Mesenchymal stem cell (in vitro differentiated cells and primary cell): Measurements from ENCODE around the gene LNX1.
"Not testable (repeated sequence)": the region's sequence is repeated elsewhere in the genome, so short reads cannot be mapped to it uniquely, and the experiment has no call there.

Experiments
- DNase-seq: peaks from one replicate; pipeline ENCODE4 v3.0.0-alpha.2; 2013
- H2AFZ ChIP-seq: one replicate; pipeline ENCODE4 v1.6.1; 2013; ENCODE audit warnings: low read depth, mild to moderate bottlenecking, control low read depth, inconsistent platforms, low read length, moderate library complexity
- H2AK5ac ChIP-seq: 2 replicates; pipeline ENCODE4 v1.6.1; 2013; ENCODE audit warnings: low read length, moderate library complexity, mild to moderate bottlenecking, inconsistent platforms; ENCODE audit not compliant: severe bottlenecking
- H2BK120ac ChIP-seq: one replicate; pipeline ENCODE4 v1.6.1; 2013; ENCODE audit warnings: low read depth, mild to moderate bottlenecking, inconsistent platforms, low read length, moderate library complexity
- H2BK12ac ChIP-seq, 2 experiments: one replicate each; pipeline ENCODE4 v1.6.1; 2013; ENCODE audit warnings: inconsistent platforms in 2 of 2, low read length in 2 of 2, mild to moderate bottlenecking in 2 of 2, moderate library complexity in 2 of 2, control low read depth in 1 of 2
- H2BK15ac ChIP-seq: one replicate; pipeline ENCODE4 v1.6.1; 2013; ENCODE audit warnings: mild to moderate bottlenecking, low read depth, inconsistent platforms; ENCODE audit not compliant: poor library complexity, severe bottlenecking
- H2BK5ac ChIP-seq: 2 replicates; pipeline ENCODE4 v1.6.1; 2013; ENCODE audit warnings: low read depth, mild to moderate bottlenecking, low read length, control low read depth, inconsistent platforms; ENCODE audit not compliant: poor library complexity, severe bottlenecking
- H3K14ac ChIP-seq, 2 experiments: one replicate each; pipeline ENCODE4 v1.6.1; 2013; ENCODE audit warnings: inconsistent platforms in 2 of 2, low read length in 2 of 2, control low read depth in 1 of 2, mild to moderate bottlenecking in 1 of 2, moderate library complexity in 1 of 2
- H3K18ac ChIP-seq, 2 experiments: one replicate each; pipeline ENCODE4 v1.6.1; 2013; ENCODE audit warnings: inconsistent platforms in 2 of 2, low read length in 2 of 2, control low read depth in 1 of 2, low read depth in 1 of 2, mild to moderate bottlenecking in 1 of 2
- H3K23ac ChIP-seq, 2 experiments: one replicate each; pipeline ENCODE4 v1.6.1; 2013; ENCODE audit warnings: inconsistent platforms in 2 of 2, low read length in 2 of 2, mild to moderate bottlenecking in 2 of 2, moderate library complexity in 2 of 2, control low read depth in 1 of 2
- H3K27ac ChIP-seq: 2 replicates; pipeline ENCODE4 v1.5.1; 2013; ENCODE audit warnings: mild to moderate bottlenecking, moderate library complexity, low read length, control low read depth, inconsistent platforms; ENCODE audit not compliant: poor library complexity, severe bottlenecking
- H3K27me3 ChIP-seq, 2 experiments: 2 replicates each; pipeline versions ENCODE4 v1.6.1 to v1.7.0; 2013; ENCODE audit warnings: low read length in 2 of 2, mild to moderate bottlenecking in 2 of 2, moderate library complexity in 2 of 2, control low read depth in 1 of 2, inconsistent platforms in 1 of 2; ENCODE audit not compliant: control insufficient read depth in 1 of 2, insufficient read depth in 1 of 2
- H3K36me3 ChIP-seq, 2 experiments: 2 replicates each; pipeline versions ENCODE4 v1.6.1 to v1.7.0; 2013; ENCODE audit warnings: low read length in 2 of 2, control low read depth in 1 of 2, inconsistent platforms in 1 of 2, low read depth in 1 of 2, mild to moderate bottlenecking in 1 of 2; ENCODE audit not compliant: insufficient read depth in 2 of 2, control insufficient read depth in 1 of 2
- H3K4ac ChIP-seq, 2 experiments: one replicate each; pipeline ENCODE4 v1.6.1; 2013; ENCODE audit warnings: inconsistent platforms in 2 of 2, low read length in 2 of 2, mild to moderate bottlenecking in 2 of 2, moderate library complexity in 2 of 2, control low read depth in 1 of 2, low read depth in 1 of 2
- H3K4me1 ChIP-seq: 2 replicates; pipeline ENCODE4 v1.6.1; 2013; ENCODE audit warnings: low read depth, low read length, control low read depth; ENCODE audit not compliant: control insufficient read depth, insufficient read depth
- H3K4me2 ChIP-seq: 2 replicates; pipeline ENCODE4 v1.6.1; 2013; ENCODE audit warnings: low read length, mild to moderate bottlenecking, inconsistent platforms; ENCODE audit not compliant: poor library complexity, severe bottlenecking
- H3K4me3 ChIP-seq, 2 experiments: 2 replicates each; pipeline versions ENCODE4 v1.5.1 to v1.7.0; 2013; ENCODE audit warnings: low read length in 2 of 2, mild to moderate bottlenecking in 2 of 2, control low read depth in 1 of 2, low read depth in 1 of 2; ENCODE audit not compliant: insufficient read depth in 1 of 2
- H3K79me1 ChIP-seq: replicated peaks from 2 replicates; pipeline ENCODE4 v1.6.1; 2013; ENCODE audit warnings: mild to moderate bottlenecking, control low read depth, low read length, inconsistent platforms; ENCODE audit not compliant: poor library complexity, severe bottlenecking
- H3K9ac ChIP-seq: 2 replicates; pipeline ENCODE4 v1.7.0; 2013; ENCODE audit warnings: mild to moderate bottlenecking, low read length, moderate library complexity
- H3K9me3 ChIP-seq: 2 replicates; pipeline ENCODE4 v1.7.0; 2013; ENCODE audit warnings: mild to moderate bottlenecking, low read length; ENCODE audit not compliant: control insufficient read depth
- H4K8ac ChIP-seq: one replicate; pipeline ENCODE4 v1.6.1; 2013; ENCODE audit warnings: inconsistent platforms, mild to moderate bottlenecking, low read length, moderate library complexity
- H4K91ac ChIP-seq: one replicate; pipeline ENCODE4 v1.6.1; 2013; ENCODE audit warnings: mild to moderate bottlenecking, low read length, inconsistent platforms
- WGBS: methylation state at CpG from one replicate; pipeline ENCODE4 v1.1.7; 2013; ENCODE audit warnings: mixed read lengths; 5-methylcytosine and 5-hydroxymethylcytosine counted together

LNX1 gene

GRCh38 chr4:53421791-53422190, 169.5 kb downstream of the LNX1 start:
- 100% methylated on average over 2 of the region's 2 CpGs for WGBS
- Histone ChIP-seq H3K4ac (no peak overlapping the region), H3K14ac (no peak overlapping the region), H2BK5ac (no peak overlapping the region), H2AFZ (no peak overlapping the region), H3K4me2 (no peak overlapping the region), H2AK5ac (no peak overlapping the region), H3K36me3 (peaks cover 6 to 59% of the 10 kb centered on the region in 2 experiments), H3K79me1 (peaks cover 12% of the 10 kb centered on the region), H2BK15ac (no peak overlapping the region), H3K4me3 (no peak overlapping the region), H4K91ac (no peak overlapping the region), H4K8ac (no peak overlapping the region), H3K23ac (no peak overlapping the region), H3K27ac (no peak overlapping the region), H3K9ac (no peak overlapping the region), H3K9me3 (no peaks in the 10 kb centered on the region), H3K18ac (no peak overlapping the region), H2BK12ac (no peak overlapping the region), H3K4me1 (no peaks in the 10 kb centered on the region), H3K27me3 (no peaks in the 10 kb centered on the region), H2BK120ac (no peak overlapping the region)
- DNase-seq = no peak

GRCh38 chr4:53419208-53419607, 172.1 kb downstream of the LNX1 start:
- H3K9ac ChIP-seq = no peak overlapping the region
- H2AK5ac ChIP-seq = no peak overlapping the region
- H3K36me3 ChIP-seq = peaks cover 6 to 67% of the 10 kb centered on the region in 2 experiments
- no peak overlapping the region for H3K4ac ChIP-seq
- H4K91ac ChIP-seq = no peak overlapping the region
- H3K4me3 ChIP-seq = no peak overlapping the region
- no peaks in the 10 kb centered on the region for H3K9me3 ChIP-seq
- no peaks in the 10 kb centered on the region for H3K27me3 ChIP-seq
- no peak overlapping the region for H2BK5ac ChIP-seq
- no peak overlapping the region for H3K18ac ChIP-seq
- no peaks in the 10 kb centered on the region for H3K4me1 ChIP-seq
- no peak overlapping the region for H4K8ac ChIP-seq
- no peak overlapping the region for H3K23ac ChIP-seq
- peaks cover 12% of the 10 kb centered on the region for H3K79me1 ChIP-seq
- no peak overlapping the region for H3K4me2 ChIP-seq
- H3K14ac ChIP-seq = no peak overlapping the region
- no peak overlapping the region for H2BK12ac ChIP-seq
- DNase-seq = no peak
- H3K27ac ChIP-seq = no peak overlapping the region
- no peak overlapping the region for H2BK15ac ChIP-seq
- 100% methylated on average over 1 of the region's 3 CpGs for WGBS
- H2AFZ ChIP-seq = no peak overlapping the region
- no peak overlapping the region for H2BK120ac ChIP-seq

GRCh38 chr4:53409479-53409878, 181.8 kb downstream of the LNX1 start:
- H3K4me3 ChIP-seq, H2BK12ac ChIP-seq, H3K18ac ChIP-seq, H2BK120ac ChIP-seq, H3K4me1 ChIP-seq, DNase-seq, H2AFZ ChIP-seq, H3K14ac ChIP-seq, H2AK5ac ChIP-seq, H3K9ac ChIP-seq, H3K23ac ChIP-seq, H3K4me2 ChIP-seq, H3K4ac ChIP-seq, H4K8ac ChIP-seq, H2BK15ac ChIP-seq, H3K27ac ChIP-seq, H3K27me3 ChIP-seq, H4K91ac ChIP-seq, H3K79me1 ChIP-seq, H3K9me3 ChIP-seq, H2BK5ac ChIP-seq: not testable (repeated sequence)
- WGBS = 100% methylated on average over 11 of the region's 11 CpGs
- peaks cover 9 to 21% of the 10 kb centered on the region in 2 experiments for H3K36me3 ChIP-seq
